Neuronal stem cell (in vitro differentiated cells): ENCODE results near the gene CMTM6.

Source experiments
- DNase-seq: peaks from one replicate; pipeline ENCODE4 v3.0.0-alpha.2; 2013; ENCODE audit warnings: low spot score
- H2AFZ ChIP-seq: one replicate; pipeline ENCODE4 v1.6.1; 2013; ENCODE audit warnings: mild to moderate bottlenecking, low read length, inconsistent platforms
- H2AK5ac ChIP-seq: 2 replicates; pipeline ENCODE4 v1.6.1; 2013; ENCODE audit warnings: low read depth, mild to moderate bottlenecking, inconsistent platforms, low read length, moderate library complexity, mixed read lengths
- H2BK120ac ChIP-seq: 2 replicates; pipeline ENCODE4 v1.6.1; 2013; ENCODE audit warnings: low read depth, mild to moderate bottlenecking, inconsistent platforms, low read length, moderate library complexity, mixed read lengths
- H2BK12ac ChIP-seq: one replicate; pipeline ENCODE4 v1.6.1; 2013; ENCODE audit warnings: low read length, inconsistent platforms
- H2BK15ac ChIP-seq: 2 replicates; pipeline ENCODE4 v1.6.1; 2013; ENCODE audit warnings: mild to moderate bottlenecking, low read length, inconsistent platforms, mixed read lengths
- H2BK5ac ChIP-seq: one replicate; pipeline ENCODE4 v1.6.1; 2013; ENCODE audit warnings: inconsistent platforms, mild to moderate bottlenecking, low read length, moderate library complexity
- H3K14ac ChIP-seq: one replicate; pipeline ENCODE4 v1.6.1; 2013; ENCODE audit warnings: low read length, inconsistent platforms
- H3K18ac ChIP-seq: 2 replicates; pipeline ENCODE4 v1.6.1; 2013; ENCODE audit warnings: low read length, inconsistent platforms
- H3K23ac ChIP-seq: 2 replicates; pipeline ENCODE4 v1.6.1; 2013; ENCODE audit warnings: low read depth, mild to moderate bottlenecking, mixed read lengths, low read length, inconsistent platforms; ENCODE audit not compliant: poor library complexity
- H3K27ac ChIP-seq: replicated peaks from 3 replicates; pipeline ENCODE4 v1.5.1; 2013; ENCODE audit warnings: low read length, inconsistent platforms
- H3K27me3 ChIP-seq, 3 experiments: 2 replicates each; pipeline ENCODE4 v1.6.1; 2013; ENCODE audit warnings: low read length in 3 of 3, mild to moderate bottlenecking in 2 of 3, inconsistent platforms in 1 of 3, low read depth in 1 of 3, mixed read lengths in 1 of 3, moderate library complexity in 1 of 3; ENCODE audit not compliant: control insufficient read depth in 3 of 3, insufficient read depth in 3 of 3
- H3K36me3 ChIP-seq, 2 donors: replicated peaks in 1 of 2; 2 replicates each; pipeline ENCODE4 v1.6.1; 2013; ENCODE audit warnings: low read length in 2 of 2; ENCODE audit not compliant: control insufficient read depth in 2 of 2, insufficient read depth in 2 of 2
- H3K4ac ChIP-seq: 2 replicates; pipeline ENCODE4 v1.6.1; 2013; ENCODE audit warnings: inconsistent platforms, mild to moderate bottlenecking, low read length, moderate library complexity
- H3K4me1 ChIP-seq, 2 donors: 1 replicate in 1 of 2; 2 replicates in 1 of 2; pipeline ENCODE4 v1.6.1; 2013; ENCODE audit warnings: low read length in 2 of 2, low read depth in 1 of 2; ENCODE audit not compliant: control insufficient read depth in 2 of 2, insufficient read depth in 1 of 2
- H3K4me2 ChIP-seq: one replicate; pipeline ENCODE4 v1.6.1; 2013; ENCODE audit warnings: mild to moderate bottlenecking, low read length, inconsistent platforms; ENCODE audit not compliant: insufficient read depth, poor library complexity, severe bottlenecking
- H3K4me3 ChIP-seq, 2 donors: 2 replicates each; pipeline ENCODE4 v1.5.1; 2013; ENCODE audit warnings: low read length in 2 of 2, mild to moderate bottlenecking in 2 of 2, inconsistent platforms in 1 of 2, moderate library complexity in 1 of 2
- H3K79me1 ChIP-seq: one replicate; pipeline ENCODE4 v1.6.1; 2013; ENCODE audit warnings: low read depth, mild to moderate bottlenecking, inconsistent platforms, low read length, moderate library complexity
- H3K9ac ChIP-seq: one replicate; pipeline ENCODE4 v1.6.1; 2013; ENCODE audit warnings: mild to moderate bottlenecking, low read depth, low read length, inconsistent platforms; ENCODE audit not compliant: poor library complexity
- H3K9me3 ChIP-seq, 2 donors: replicated peaks in 1 of 2; 2 replicates each; pipeline versions ENCODE3 to v1.6.1; 2013; ENCODE audit warnings: low read length in 2 of 2, mild to moderate bottlenecking in 2 of 2, inconsistent platforms in 1 of 2, low read depth in 1 of 2, mixed read lengths in 1 of 2, moderate library complexity in 1 of 2; ENCODE audit not compliant: control insufficient read depth in 2 of 2, insufficient read depth in 1 of 2
- H4K8ac ChIP-seq: one replicate; pipeline ENCODE4 v1.6.1; 2013; ENCODE audit warnings: low read depth, mild to moderate bottlenecking, inconsistent platforms, low read length, moderate library complexity
- H4K91ac ChIP-seq: one replicate; pipeline ENCODE4 v1.6.1; 2013; ENCODE audit warnings: low read length, low read depth, mild to moderate bottlenecking, inconsistent platforms; ENCODE audit not compliant: poor library complexity
- WGBS, 2 donors: extraction: QIAGEN DNeasy Blood & Tissue Kit; methylation state at CpG; one replicate each; pipeline ENCODE4 v1.1.7; 2013; ENCODE audit warnings: missing lambda C conversion rate in 2 of 2, mixed read lengths in 1 of 2; ENCODE audit not compliant: insufficient read length in 2 of 2, insufficient replicate concordance in 1 of 2; ENCODE audit errors: extremely low coverage in 2 of 2; 5-methylcytosine and 5-hydroxymethylcytosine counted together

The CMTM6 gene

DNA sequence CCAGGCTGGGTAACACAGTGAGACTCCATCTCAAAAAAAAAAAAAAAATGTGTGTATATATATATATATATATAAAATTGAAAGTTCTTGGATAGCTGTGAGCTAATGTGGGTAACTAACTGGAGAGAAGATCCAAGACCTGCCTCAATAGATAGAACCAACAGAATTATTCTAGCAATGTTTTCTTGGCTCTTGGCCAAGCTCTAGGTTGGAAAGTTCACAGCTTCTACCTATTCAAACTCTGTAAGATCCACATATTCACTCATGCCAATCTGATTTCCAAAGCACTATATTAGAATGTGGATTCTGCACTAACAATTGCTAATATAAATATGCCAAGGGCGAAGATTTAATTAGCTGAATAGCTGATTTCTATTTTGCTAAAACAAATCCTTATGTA, 29.8 kb upstream of the CMTM6 start:
- WGBS, 2 donors, result no CpG with 5 or more reads among the region's 1 CpG
- no peak overlapping the region for H2AK5ac ChIP-seq
- no peak overlapping the region for H4K8ac ChIP-seq
- H3K9me3 ChIP-seq, result no peaks in the 10 kb centered on the region
- no peak overlapping the region for H3K23ac ChIP-seq
- no peak overlapping the region for H2BK120ac ChIP-seq
- H3K4me3 ChIP-seq, result no peak overlapping the region
- H3K18ac ChIP-seq, result no peak overlapping the region
- no peak overlapping the region for H3K27ac ChIP-seq
- no peak overlapping the region for H2BK15ac ChIP-seq
- DNase-seq, result no peak
- H4K91ac ChIP-seq, result no peak overlapping the region
- H2BK12ac ChIP-seq, result no peak overlapping the region
- no peak overlapping the region for H3K4me2 ChIP-seq
- H3K27me3 ChIP-seq, result no peaks in the 10 kb centered on the region
- H3K14ac ChIP-seq, result no peak overlapping the region
- no peak overlapping the region for H3K9ac ChIP-seq
- no peak overlapping the region for H2AFZ ChIP-seq
- H3K79me1 ChIP-seq, result no peaks in the 10 kb centered on the region
- no peaks in the 10 kb centered on the region for H3K4me1 ChIP-seq
- H3K4ac ChIP-seq, result no peak overlapping the region
- peaks cover 9 to 99% of the 10 kb centered on the region in 2 donors for H3K36me3 ChIP-seq
- no peak overlapping the region for H2BK5ac ChIP-seq

DNA sequence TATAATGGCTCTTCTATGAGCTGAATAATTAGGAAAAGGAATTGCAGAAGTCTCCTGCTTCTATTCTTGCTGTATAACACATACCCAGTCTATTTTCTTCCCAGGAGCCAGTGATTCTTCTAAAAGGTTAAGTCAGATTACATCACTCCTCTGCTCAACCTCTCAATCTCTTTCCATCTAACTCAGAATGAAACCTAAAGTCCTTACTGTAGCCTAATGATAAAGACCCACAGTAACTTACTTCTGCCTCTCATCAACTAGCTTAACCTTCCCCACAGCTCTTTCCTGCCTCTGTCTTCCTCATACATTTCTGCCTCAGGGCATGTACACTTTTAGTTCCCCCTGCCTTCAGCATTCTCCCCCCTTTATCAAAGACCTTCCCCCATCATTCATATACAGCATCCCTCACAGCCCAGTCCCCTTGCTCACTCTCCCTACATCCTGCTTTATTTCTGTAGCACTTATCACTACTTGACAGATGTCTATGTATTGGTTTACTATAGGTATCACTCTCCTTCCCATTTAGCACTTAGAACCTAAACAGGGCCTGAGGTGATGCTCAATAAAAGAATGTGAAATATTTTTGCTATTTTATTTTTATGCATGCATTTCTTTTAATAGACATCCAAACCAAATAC, 28.5 kb upstream of the CMTM6 start:
- Histone ChIP-seq H3K4me1 (no peaks in the 10 kb centered on the region), H2BK12ac (no peak overlapping the region), H4K91ac (no peak overlapping the region), H3K27ac (no peak overlapping the region), H2AFZ (no peak overlapping the region), H3K4me3 (no peak overlapping the region), H3K79me1 (no peaks in the 10 kb centered on the region), H2AK5ac (no peak overlapping the region), H3K23ac (no peak overlapping the region), H3K14ac (no peak overlapping the region), H3K4me2 (no peak overlapping the region), H3K36me3 (peaks cover 9 to 99% of the 10 kb centered on the region in 2 donors), H2BK120ac (no peak overlapping the region), H3K9me3 (no peaks in the 10 kb centered on the region), H4K8ac (no peak overlapping the region), H3K4ac (no peak overlapping the region), H3K27me3 (no peaks in the 10 kb centered on the region), H2BK15ac (no peak overlapping the region), H3K9ac (no peak overlapping the region), H2BK5ac (no peak overlapping the region), H3K18ac (no peak overlapping the region)
- DNase-seq, result no peak

- no peak overlapping the region for H2AFZ ChIP-seq
- no peak overlapping the region for H3K27ac ChIP-seq
- H2BK15ac ChIP-seq, result no peak overlapping the region
- H3K4me2 ChIP-seq, result no peak overlapping the region
- no peak overlapping the region for H2AK5ac ChIP-seq
- no peak overlapping the region for H3K9ac ChIP-seq
- no peak overlapping the region for H2BK120ac ChIP-seq
- H3K14ac ChIP-seq, result no peak overlapping the region
- DNase-seq, result no peak
- H3K9me3 ChIP-seq, result peaks cover 0 to 8% of the 10 kb centered on the region in 2 donors
- no peak overlapping the region for H3K4ac ChIP-seq
- H2BK12ac ChIP-seq, result no peak overlapping the region
- H2BK5ac ChIP-seq, result no peak overlapping the region
- no peak overlapping the region for H3K23ac ChIP-seq
- no peaks in the 10 kb centered on the region for H3K4me1 ChIP-seq
- H3K36me3 ChIP-seq, result peaks cover 4 to 86% of the 10 kb centered on the region in 2 donors
- H3K27me3 ChIP-seq, result no peaks in the 10 kb centered on the region
- no peak overlapping the region for H4K91ac ChIP-seq
- H3K18ac ChIP-seq, result no peak overlapping the region
- H4K8ac ChIP-seq, result no peak overlapping the region
- no peak overlapping the region for H3K4me3 ChIP-seq
- H3K79me1 ChIP-seq, result no peaks in the 10 kb centered on the region
Measured at GRCh38 chr3:32525720-32526119, 23.1 kb upstream of the CMTM6 start.

- no CpG with 5 or more reads among the region's 7 CpGs for WGBS, 2 donors
- H3K27ac ChIP-seq, result no peak overlapping the region
- peaks cover 0 to 8% of the 10 kb centered on the region in 2 donors for H3K9me3 ChIP-seq
Measured at GRCh38 chr3:32522682-32523081, 20.0 kb upstream of the CMTM6 start.

More at GRCh38 chr3:32522682-32523081, 20.0 kb upstream of the CMTM6 start:
- Histone ChIP-seq H3K4me1 (no peaks in the 10 kb centered on the region), H3K4me3 (no peak overlapping the region), H2BK12ac (no peak overlapping the region), H3K23ac (no peak overlapping the region), H3K4me2 (no peak overlapping the region), H4K91ac (no peak overlapping the region), H2BK15ac (no peak overlapping the region), H3K4ac (no peak overlapping the region), H2BK120ac (no peak overlapping the region), H3K14ac (no peak overlapping the region), H3K27me3 (no peaks in the 10 kb centered on the region), H4K8ac (no peak overlapping the region), H3K9ac (no peak overlapping the region), H3K36me3 (peaks cover 0 to 61% of the 10 kb centered on the region in 2 donors), H3K18ac (no peak overlapping the region), H2AK5ac (no peak overlapping the region), H3K79me1 (no peaks in the 10 kb centered on the region), H2BK5ac (no peak overlapping the region), H2AFZ (no peak overlapping the region)
- DNase-seq, result no peak
